NCI-H2107 treated with DMSO at 0.1 percent for 48 hours (cell line): Measurements from ENCODE around the gene PGLYRP2.

Experiments used
- DNase-seq: peaks from one replicate; lab custom pipeline; 2025; ENCODE audit not compliant: unreplicated experiment; lab: John Stamatoyannopoulos, UW

Gene PGLYRP2

GRCh38 chr19:15427991-15428471, 51.3 kb downstream of the PGLYRP2 start:
- no peak for DNase-seq

GRCh38 chr19:15427350-15427700, 52.0 kb downstream of the PGLYRP2 start:
- DNase-seq: no peak

- DNase-seq: no peak
Observed at GRCh38 chr19:15426485-15427349, 52.6 kb downstream of the PGLYRP2 start.

GRCh38 chr19:15425321-15425950, 53.9 kb downstream of the PGLYRP2 start:
- DNase-seq: no peak

- DNase-seq: no peak
Observed at GRCh38 chr19:15424692-15425272, 54.5 kb downstream of the PGLYRP2 start.

GRCh38 chr19:15424121-15424520, 55.2 kb downstream of the PGLYRP2 start:
- no peak for DNase-seq

GRCh38 chr19:15423130-15423529, 56.2 kb downstream of the PGLYRP2 start:
- DNase-seq: no peak

- no peak for DNase-seq
Observed at GRCh38 chr19:15422296-15423075, 56.8 kb downstream of the PGLYRP2 start.

GRCh38 chr19:15421721-15422260, 57.5 kb downstream of the PGLYRP2 start:
- DNase-seq: no peak

GRCh38 chr19:15421136-15421695, 58.1 kb downstream of the PGLYRP2 start:
- DNase-seq: no peak

- no peak for DNase-seq
Observed at GRCh38 chr19:15419413-15420025, 59.8 kb downstream of the PGLYRP2 start.
